CD4-positive, alpha-beta T cell treated with Interferon gamma for 1 hour (primary cell): ENCODE measurements around the gene CIZ1.
"Not testable (repeated sequence)": the region's sequence is repeated elsewhere in the genome, so short reads cannot be mapped to it uniquely, and the experiment has no call there.

Experiments
- DNase-seq: peaks from one replicate; pipeline ENCODE4 v3.0.0-alpha.2; 2020

Gene CIZ1

DNA sequence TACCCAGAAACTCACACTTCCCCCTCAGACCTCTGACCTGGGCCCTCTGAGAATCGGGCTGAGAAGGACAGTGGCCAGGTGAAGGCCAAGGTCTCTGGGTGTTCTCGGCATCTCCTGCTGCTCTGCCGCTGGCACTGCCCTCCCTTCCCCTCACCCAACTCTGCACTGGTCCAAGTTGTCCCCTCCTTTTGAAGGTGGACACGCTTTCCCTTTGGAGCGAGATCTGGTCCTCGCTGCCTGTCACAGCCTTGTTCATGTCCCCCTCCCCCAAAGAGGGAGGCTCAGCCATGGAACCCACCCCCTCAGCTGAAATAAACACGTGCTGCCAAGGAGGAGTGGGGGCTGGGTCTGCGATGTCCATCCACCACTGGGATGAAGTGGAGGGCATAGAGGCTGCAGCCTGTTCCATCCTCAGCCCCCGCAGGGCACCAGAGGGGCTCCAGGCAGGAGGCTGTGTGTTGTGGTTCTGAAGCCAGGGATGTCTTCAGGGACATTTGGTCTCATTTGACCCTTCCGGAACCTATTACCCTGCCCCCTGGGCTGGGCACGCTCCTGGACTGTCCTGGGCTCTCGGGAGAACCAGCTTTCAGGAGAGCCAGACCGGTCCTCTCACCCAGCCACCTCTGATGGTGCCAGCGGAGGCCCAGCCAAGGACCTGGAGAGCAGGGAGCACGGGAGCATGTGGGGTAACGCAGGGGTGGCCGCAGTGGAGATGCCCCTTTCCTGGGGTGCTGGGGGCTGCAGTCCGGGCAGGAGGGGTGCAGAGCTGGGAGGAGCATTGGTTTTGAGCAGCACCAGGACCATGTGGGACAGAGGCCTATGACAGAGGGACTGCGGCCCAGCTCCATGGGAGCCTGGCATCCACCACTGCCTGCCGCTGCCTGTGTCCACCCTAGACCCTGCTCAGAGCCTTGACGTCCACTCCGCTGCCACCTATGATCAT lies 46.9 kb downstream of the CIZ1 start:
- no peak for DNase-seq

DNA sequence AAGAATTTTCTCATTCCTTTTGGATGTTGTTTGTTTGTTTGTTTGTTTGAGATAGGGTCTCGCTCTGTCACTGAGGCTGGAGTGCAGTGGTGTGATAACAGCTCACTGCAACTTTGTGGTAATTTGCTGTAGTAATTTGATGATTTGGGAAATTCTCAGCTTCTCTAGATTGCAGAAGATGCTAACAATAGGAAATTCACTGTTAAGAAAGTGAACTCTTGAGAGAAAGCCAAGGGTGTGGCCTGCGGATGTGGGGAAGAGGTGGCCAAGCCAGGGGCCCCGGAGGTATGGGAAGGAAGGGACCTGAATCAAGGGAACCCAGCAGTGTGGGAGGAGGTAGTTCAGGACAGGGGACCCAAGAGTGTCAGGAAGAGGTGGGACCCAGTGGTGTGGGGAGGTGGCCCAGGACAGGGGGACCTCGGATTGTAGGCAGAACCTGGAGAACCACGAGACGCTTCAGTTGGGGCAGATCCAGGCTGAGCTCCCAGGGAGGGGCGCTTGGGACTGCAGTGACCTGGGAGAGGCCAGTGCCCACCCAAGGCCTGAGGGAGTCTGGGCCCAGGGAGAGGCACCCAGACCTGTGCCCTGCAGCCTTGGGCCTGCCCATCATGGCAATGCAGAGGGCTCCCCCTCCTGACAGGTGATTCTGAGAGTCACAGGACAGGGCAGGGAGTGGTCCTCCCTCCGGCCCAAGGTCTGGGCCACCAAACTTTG lies 47.7 kb downstream of the CIZ1 start:
- no peak for DNase-seq

- DNase-seq, result no peak
Measured at GRCh38 chr9:128142596-128142995, 48.8 kb downstream of the CIZ1 start.

DNA sequence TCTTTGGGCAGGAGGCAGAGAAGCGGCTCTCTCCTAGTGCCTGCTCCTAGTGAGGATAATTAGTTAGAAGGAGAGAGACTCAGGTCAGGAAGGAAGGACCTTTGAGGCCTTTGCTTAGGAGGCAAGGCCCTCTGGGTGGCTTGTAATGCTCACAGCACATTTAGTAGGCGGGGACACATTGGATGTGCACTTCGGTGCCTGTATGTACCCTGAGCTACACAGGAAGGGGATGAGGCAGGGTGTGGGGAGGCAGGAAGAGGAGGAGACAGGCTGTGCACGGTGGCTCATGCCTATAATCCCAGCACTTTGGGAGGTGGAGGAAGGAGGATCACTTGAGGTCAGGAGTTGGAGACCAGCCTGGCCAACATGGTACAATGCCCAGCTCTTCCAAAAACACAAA lies 49.3 kb downstream of the CIZ1 start:
- no peak for DNase-seq

DNA sequence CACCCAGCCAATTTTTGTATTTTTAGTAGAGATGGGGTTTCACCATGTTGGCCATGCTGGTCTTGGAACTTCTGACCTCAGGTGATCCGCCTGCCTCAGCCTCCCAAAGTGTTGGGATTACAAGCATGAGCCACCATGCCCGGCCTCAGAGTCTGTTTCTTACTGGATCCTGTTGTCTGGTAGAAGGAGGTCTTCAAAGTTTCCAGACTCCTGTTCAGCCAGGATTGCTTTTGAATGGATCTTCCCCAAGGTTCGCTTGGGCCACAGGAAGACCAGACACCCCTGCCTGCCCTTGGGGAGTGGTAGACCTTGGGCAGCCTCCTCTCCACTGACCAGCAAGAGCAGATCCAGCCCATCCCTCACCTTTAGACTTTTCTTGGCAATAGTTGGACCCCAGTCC lies 49.8 kb downstream of the CIZ1 start:
- DNase-seq, result no peak

DNA sequence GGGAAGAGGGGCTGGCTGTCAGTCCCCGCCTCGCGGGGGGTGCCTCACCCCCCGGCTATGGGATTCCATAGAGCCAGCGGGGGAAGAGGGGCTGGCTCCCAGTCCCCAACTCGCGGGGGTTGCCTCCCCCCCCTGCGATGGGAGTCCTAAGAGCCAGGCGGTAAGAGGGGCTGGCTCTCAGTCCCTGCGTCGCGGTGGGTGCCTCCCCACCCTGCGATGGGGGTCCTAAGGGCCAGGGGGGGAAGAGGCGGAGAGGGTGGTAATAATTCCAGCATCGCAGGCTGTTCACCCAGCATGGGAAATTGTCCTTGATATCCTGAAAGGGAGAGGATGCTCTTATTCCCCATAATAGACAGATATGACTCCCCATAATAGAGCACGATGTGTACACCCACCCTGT lies 51.8 kb downstream of the CIZ1 start:
- DNase-seq, result no peak

GRCh38 chr9:128138001-128138400 lies 53.4 kb downstream of the CIZ1 start:
- DNase-seq, result no peak

- DNase-seq, result no peak
Measured at GRCh38 chr9:128136816-128137793, 54.3 kb downstream of the CIZ1 start.

GRCh38 chr9:128135561-128135960 lies 55.8 kb downstream of the CIZ1 start:
- not testable (repeated sequence) for DNase-seq

DNA sequence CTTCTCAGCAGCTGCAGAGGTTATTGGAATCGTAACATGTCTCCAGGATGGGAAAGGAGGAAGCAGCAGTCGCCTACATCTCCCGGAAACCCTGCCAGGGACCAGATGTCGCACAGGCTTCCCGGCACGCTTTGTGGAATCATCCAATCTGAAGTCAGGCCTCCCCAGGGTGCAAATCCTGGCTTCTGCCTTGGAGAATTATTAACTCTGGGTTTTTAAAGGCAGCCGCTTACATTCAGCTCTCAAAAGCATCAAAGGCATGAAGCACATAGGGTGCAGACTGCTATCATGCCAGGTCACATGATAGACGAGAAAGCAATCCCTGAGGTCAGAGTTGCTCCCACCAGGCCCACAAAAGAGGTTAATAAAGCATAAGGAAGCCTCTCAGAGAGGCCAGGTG lies 59.2 kb downstream of the CIZ1 start:
- not testable (repeated sequence) for DNase-seq

DNA sequence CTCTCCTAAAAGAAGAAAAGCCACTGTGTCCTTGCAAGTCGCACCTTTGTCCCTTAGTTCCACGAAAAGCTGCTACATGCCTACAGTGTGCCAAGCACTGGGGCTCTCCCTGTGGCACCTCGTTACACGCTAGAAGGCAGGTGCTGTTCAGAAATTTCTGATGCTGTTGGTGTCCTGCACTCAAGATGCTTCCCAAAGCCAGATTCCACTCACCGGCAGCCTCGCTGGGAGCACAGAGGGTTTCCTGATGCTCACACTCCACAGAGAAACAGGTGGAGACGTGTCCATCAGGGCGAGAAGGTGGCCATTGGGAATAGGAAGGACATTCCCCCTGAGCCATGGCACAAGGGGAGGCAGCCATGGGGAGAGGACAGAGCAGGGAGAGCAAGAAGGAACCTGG lies 60.0 kb downstream of the CIZ1 start:
- DNase-seq, result not testable (repeated sequence)

- not testable (repeated sequence) for DNase-seq
Measured at GRCh38 chr9:128130651-128131050, 60.7 kb downstream of the CIZ1 start.

DNA sequence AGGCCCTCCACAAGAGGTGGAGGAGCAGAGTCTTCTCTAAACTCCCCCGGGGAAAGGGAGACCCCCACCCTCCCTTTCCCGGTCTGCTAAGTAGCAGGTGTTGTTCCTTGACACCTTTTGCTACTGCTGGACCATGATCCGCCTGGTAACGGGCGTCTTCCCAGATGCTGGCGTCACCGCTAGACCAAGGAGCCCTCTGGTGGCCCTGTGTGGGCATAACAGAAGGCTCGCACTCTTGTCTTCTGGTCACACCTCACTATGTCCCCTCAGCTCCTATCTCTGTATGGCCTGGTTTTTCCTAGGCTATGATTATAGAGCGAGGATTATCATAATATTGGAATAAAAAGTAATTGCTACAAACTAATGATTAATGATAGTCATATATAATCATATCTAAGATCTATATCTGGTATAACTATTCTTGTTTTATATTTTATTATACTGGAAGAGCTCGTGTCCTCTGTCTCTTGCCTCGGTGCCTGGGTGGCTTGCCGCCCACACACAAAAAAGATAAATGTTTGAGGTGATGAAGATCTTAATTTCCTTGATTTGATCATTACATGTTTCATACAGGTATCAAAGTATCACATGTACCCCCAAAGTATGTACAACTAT lies 61.3 kb downstream of the CIZ1 start:
- peak; percentile 60 for DNase-seq

DNA sequence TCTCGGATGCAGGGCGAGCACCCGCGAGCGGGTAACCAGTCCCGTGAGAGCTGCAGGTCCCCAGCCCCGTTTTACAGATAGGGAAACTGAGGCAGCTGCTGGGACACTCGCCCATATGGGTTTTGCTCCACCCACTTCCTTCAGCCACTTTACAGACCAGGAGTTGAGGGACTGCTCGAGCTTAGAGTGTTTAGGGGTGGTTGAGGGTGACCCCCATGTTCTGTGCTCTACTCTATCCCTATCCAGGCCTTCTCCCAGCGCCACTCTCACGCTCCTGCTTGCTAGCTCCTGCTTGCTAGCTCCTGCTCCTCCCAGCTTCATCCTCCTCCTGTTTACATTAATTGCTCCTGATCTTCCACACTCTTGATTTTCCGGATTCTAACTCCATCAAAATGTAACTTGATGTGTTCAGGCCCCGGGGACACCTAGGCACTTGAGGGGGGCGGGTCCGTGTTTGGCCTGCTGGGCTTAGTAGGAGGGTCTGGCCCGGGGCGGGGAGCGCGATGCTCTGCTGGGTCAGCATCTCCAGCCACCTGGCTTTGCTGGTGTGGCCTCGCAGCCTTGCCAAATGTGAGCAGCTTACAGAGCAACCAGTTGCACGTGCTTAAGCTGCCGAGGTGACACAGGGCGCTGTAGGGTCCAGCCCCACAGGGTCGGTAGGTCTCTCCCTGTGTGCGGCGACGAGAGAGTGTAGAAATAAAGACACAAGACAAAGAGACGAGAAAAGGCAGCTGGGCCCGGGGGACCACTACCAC lies 62.4 kb downstream of the CIZ1 start:
- no peak for DNase-seq

GRCh38 chr9:128127990-128128835 lies 63.2 kb downstream of the CIZ1 start:
- peak; percentile 84 for DNase-seq

DNA sequence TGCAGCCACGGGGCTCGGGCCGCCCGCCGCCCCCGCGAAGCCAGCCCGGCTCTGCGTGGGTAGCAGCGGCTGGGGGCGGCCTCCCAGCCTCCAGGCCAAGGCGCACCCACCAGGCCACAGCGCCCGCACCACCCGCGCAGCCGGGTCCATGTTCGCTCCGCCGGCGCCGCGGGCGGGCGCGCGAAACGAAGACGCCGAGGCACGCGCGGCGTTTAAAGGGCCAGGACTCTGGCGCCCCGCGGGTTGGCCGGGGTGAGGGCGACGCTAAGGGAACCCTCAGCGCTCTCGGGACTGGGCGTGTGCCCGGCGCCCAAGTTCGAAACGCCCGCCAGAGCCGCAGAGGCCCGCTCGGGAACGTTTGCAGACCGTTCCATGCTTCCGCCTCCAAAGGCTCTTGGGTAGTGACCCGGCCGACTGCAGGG lies 63.8 kb downstream of the CIZ1 start, which contains the start of gene PTGES2:
PTGES2 (minus strand) TSS at position 162 of the 422 bp plus-strand sequence; CDS start at position 150, 12 bp downstream.
- DNase-seq, result peak; percentile 81

DNA sequence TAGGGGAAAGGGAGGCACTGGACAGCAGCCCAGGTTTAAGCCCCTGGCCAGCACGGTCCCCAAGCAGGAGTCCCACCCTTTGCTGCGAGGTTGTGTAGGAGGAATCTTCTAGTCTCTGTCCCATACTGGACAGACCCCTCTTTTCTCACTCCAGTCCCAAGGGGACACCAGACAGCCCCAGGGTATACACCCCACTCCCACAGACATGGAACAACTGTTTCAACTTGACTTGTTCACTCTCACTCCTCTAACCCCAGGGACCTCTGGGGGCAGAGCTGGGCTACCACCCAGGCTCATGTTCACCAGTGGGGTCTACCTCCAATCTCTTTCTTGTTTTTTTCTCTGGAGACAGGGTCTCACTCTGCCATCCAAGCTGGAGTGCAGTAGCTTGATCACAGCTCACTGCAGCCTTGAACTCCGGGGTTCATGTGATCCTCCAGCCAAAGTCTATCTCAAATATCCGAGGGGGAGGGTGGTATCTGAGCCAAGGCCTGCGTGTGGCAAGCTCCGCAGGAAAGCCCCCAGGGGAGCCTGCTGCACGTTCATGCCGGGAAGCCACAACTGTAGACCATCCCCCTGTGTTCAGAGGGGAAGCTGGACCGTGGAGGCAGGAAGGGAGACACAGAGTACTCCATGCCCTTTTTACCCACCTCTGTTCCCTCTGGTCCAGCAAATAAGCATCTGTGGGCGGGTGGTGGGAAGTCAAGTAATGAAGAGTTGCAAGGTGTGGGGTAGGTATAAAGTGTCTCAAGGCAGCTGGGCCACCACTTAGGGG lies 65.6 kb downstream of the CIZ1 start:
- DNase-seq, result no peak

GRCh38 chr9:128124873-128125579 lies 66.3 kb downstream of the CIZ1 start:
- DNase-seq, result peak; percentile 28

DNA sequence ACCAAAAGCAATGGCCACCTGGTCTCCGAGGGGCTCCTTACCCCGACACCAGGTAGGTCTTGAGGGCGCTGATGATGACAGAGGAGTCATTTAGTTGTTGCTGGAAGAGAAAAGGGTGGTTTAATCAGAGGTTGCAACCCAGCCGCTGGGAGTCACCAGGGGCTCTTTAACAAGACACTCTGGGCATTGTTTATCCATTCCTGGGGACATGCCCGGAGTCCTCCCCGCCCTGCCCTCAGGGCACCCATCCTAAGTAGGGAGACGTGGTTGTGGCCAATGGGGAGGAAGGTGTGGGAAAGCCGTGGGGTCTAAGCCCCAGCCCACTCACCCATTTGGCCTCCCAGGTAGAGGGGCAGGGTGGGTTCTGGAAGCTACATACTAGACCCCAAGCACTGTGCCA lies 66.9 kb downstream of the CIZ1 start:
- no peak for DNase-seq
